Measurements from ENCODE around the gene EMC9. TPM values are rescaled to one million over a fixed set of nuclear protein-coding genes. Genes with fewer than 3 reads are reported as not detected.
A peak's percentile ranks its signal among the peaks of the same experiment; 100 is the strongest.

The EMC9 gene
- total and polyA plus RNA-seq, 7 donors, result 17.2 to 67.5 (median 35.1) TPM

DNA sequence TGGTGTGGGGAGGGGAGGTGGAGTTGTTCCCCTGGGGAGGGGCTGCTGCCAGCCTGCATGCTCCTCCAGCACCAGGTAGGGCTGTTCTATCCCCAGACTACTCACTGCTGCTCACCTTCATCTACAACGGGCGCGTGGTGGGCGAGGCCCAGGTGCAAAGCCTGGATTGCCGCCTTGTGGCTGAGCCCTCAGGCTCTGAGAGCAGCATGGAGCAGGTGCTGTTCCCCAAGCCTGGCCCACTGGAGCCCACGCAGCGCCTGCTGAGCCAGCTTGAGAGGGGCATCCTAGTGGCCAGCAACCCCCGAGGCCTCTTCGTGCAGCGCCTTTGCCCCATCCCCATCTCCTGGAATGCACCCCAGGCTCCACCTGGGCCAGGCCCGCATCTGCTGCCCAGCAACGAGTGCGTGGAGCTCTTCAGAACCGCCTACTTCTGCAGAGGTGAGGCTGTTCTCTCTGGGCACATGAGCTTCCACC lies 23.2 kb upstream of the EMC9 start:
- DNase-seq, result peak in 1 of 2 donors; percentile 49
- H3K4me1 ChIP-seq, result peaks cover 19% of the 10 kb centered on the region
- no peak overlapping the region for H3K27ac ChIP-seq
- intact Hi-C loops (cut with DNase I), result no loop called here
- TF ChIP-seq CTCF (IDR thresholded peaks at IDR 0.05), result no peak
- WGBS, 3 donors, result 90 to 93% (median 93%) methylated on average over 14 of the region's 14 CpGs
- peaks cover 0 to 3% (median 0%) of the 10 kb centered on the region in 3 donors for H3K27me3 ChIP-seq (ENCODE audit: insufficient read depth in 3 of 3, low read length in 2 of 3)
- H3K4me3 ChIP-seq, result no peak overlapping the region
- no peak for ATAC-seq
- peaks cover 13 to 64% of the 10 kb centered on the region in 2 donors for H3K36me3 ChIP-seq (ENCODE audit: insufficient read depth in 1 of 2, low read depth in 1 of 2)
- no peaks in the 10 kb centered on the region for H3K9me3 ChIP-seq

- no peak for TF ChIP-seq CTCF (IDR thresholded peaks at IDR 0.05)
- H3K36me3 ChIP-seq (ENCODE audit: insufficient read depth in 1 of 2, low read depth in 1 of 2), result peaks cover 13 to 75% of the 10 kb centered on the region in 2 donors
- no peaks in the 10 kb centered on the region for H3K9me3 ChIP-seq
- peak in 2 of 4 donors; percentile 3 to 5 for ATAC-seq
- no peaks in the 10 kb centered on the region for H3K27me3 ChIP-seq (ENCODE audit: insufficient read depth in 3 of 3, low read length in 2 of 3)
- DNase-seq, result peak in 1 of 2 donors; percentile 42
- peak overlapping the region; percentile 74 for H3K4me3 ChIP-seq
- H3K27ac ChIP-seq, result peak overlapping the region; percentile 86
- intact Hi-C loops (cut with DNase I), result no loop called here
- 46 to 64% (median 61%) methylated on average over 8 of the region's 8 CpGs for WGBS, 3 donors
- H3K4me1 ChIP-seq, result peaks cover 19% of the 10 kb centered on the region
Measured at GRCh38 chr14:24162093-24162492, 20.7 kb upstream of the EMC9 start.

- H3K9me3 ChIP-seq, result no peaks in the 10 kb centered on the region
- peaks cover 8 to 75% of the 10 kb centered on the region in 2 donors for H3K36me3 ChIP-seq (ENCODE audit: insufficient read depth in 1 of 2, low read depth in 1 of 2)
- H3K27ac ChIP-seq, result peak within 1 kb of the TSS; percentile 86
- 2 to 8% (median 4%) methylated on average over 11 to 12 of the region's 12 CpGs for WGBS, 3 donors
- peak within 1 kb of the TSS; percentile 74 for H3K4me3 ChIP-seq
- TF ChIP-seq CTCF (IDR thresholded peaks at IDR 0.05), result peak; percentile 96
- H3K4me1 ChIP-seq, result peaks cover 19% of the 10 kb centered on the region
- ATAC-seq, result peak; percentile 90 to 93 (median 91)
- no peaks in the 10 kb centered on the region for H3K27me3 ChIP-seq (ENCODE audit: insufficient read depth in 3 of 3, low read length in 2 of 3)
- DNase-seq, result peak; percentile 95 to 97
- intact Hi-C loops (cut with DNase I), result loop anchor here in 1 of 2 donors (2.0 kb wide), 2 partner anchors 52 to 102 kb away; no protein-coding TSS in a partner anchor
Measured at GRCh38 chr14:24160850-24161804, 19.7 kb upstream of the EMC9 start, which contains the start of gene IRF9. Gene IRF9, plus strand, starts transcription at chr14:24161265. Its CDS starts 880 bp downstream, at chr14:24162145.

GRCh38 chr14:24160499-24160849 lies 19.1 kb upstream of the EMC9 start:
- no peak overlapping the region for H3K4me3 ChIP-seq
- peaks cover 5 to 75% of the 10 kb centered on the region in 2 donors for H3K36me3 ChIP-seq (ENCODE audit: insufficient read depth in 1 of 2, low read depth in 1 of 2)
- DNase-seq (peak in 1 of 2 donors; percentile 37), ATAC-seq (peak in 2 of 4 donors; percentile 6 to 7)
- 83 to 87% (median 84%) methylated on average over 4 of the region's 4 CpGs for WGBS, 3 donors
- no peaks in the 10 kb centered on the region for H3K27me3 ChIP-seq (ENCODE audit: insufficient read depth in 3 of 3, low read length in 2 of 3)
- intact Hi-C loops (cut with DNase I), result loop anchor here in 1 of 2 donors (2.0 kb wide), 2 partner anchors 52 to 102 kb away; no protein-coding TSS in a partner anchor
- H3K9me3 ChIP-seq, result no peaks in the 10 kb centered on the region
- peaks cover 19% of the 10 kb centered on the region for H3K4me1 ChIP-seq
- H3K27ac ChIP-seq, result peak overlapping the region; percentile 86
- no peak for TF ChIP-seq CTCF (IDR thresholded peaks at IDR 0.05)

All from psoas muscle (tissue), 8 donors.